ENCODE results near the gene CSH1.
"Not testable (repeated sequence)": the region's sequence is repeated elsewhere in the genome, so short reads cannot be mapped to it uniquely, and the experiment has no call there.

- not testable (repeated sequence) for TF ChIP-seq POLR2A, CTCF (IDR thresholded peaks at IDR 0.05)
Measured at GRCh38 chr17:63871646-63872365, 24.6 kb downstream of the CSH1 start.
